ENCODE results near the gene CD200R1. TPM values are rescaled to one million over a fixed set of nuclear protein-coding genes. Genes with fewer than 3 reads are reported as not detected.

Gene CD200R1
- total RNA-seq, 1 experiment from 2014 or later, result not detected

- no peak for TF ChIP-seq SIN3A (IDR thresholded peaks at IDR 0.05; ENCODE audit: low read depth)
- H3K79me2 ChIP-seq (ENCODE audit: insufficient read depth, low read length), result peaks cover 34% of the 10 kb centered on the region
- H3K4me3 ChIP-seq (replicated peaks in 1 of 2; ENCODE audit: low read depth in 1 of 2, low read length in 2 of 2), result no peak overlapping the region
- no peak overlapping the region for H3K9ac ChIP-seq (ENCODE audit: low read length)
- no peak overlapping the region for H3K27ac ChIP-seq (ENCODE audit: low read depth, low read length)
- H3K36me3 ChIP-seq (ENCODE audit: control insufficient read depth in 1 of 2, insufficient read depth in 2 of 2, low read length in 2 of 2), result peaks cover 37 to 55% of the 10 kb centered on the region in 2 experiments
- ATAC-seq (no peak), DNase-seq (ENCODE audit: low read depth, low spot score) (no peak)
- H3K4me2 ChIP-seq (ENCODE audit: low read length), result no peak overlapping the region
- no TSS peak for BruUV-seq (replicated peaks)
- no peaks in the 10 kb centered on the region for H3K4me1 ChIP-seq (ENCODE audit: control insufficient read depth in 1 of 2, insufficient read depth in 2 of 2, low read length in 2 of 2)
- ChIA-PET POLR2A (no interaction called here), RAD21 (ENCODE audit: low non-redundant PET in 1 of 2, low total read pairs in 2 of 2, uncharacterized antibody in 2 of 2, unreplicated experiment in 2 of 2) (no interaction called here), CTCF (interaction anchor here (0.9 kb wide), 1 partner anchor 13 kb away, joined by 3 read pairs; a partner anchor contains a TSS)
- no peaks in the 10 kb centered on the region for H4K20me1 ChIP-seq (ENCODE audit: insufficient read depth)
- H3K9me3 ChIP-seq (ENCODE audit: control insufficient read depth in 1 of 2, insufficient read depth in 1 of 2, low read depth in 1 of 2, low read length in 2 of 2), result no peaks in the 10 kb centered on the region
- no peak overlapping the region for H2AFZ ChIP-seq (ENCODE audit: low read depth, low read length, poor library complexity, severe bottlenecking)
- H3K27me3 ChIP-seq (ENCODE audit: insufficient read depth, low read length), result no peaks in the 10 kb centered on the region
- H3K9me2 ChIP-seq (ENCODE audit: insufficient read depth), result no peaks in the 10 kb centered on the region
- intact Hi-C loops (cut with micrococcal nuclease), result no loop called here
Observed at GRCh38 chr3:113006359-113007056, 31.6 kb upstream of the CD200R1 start.

DNA sequence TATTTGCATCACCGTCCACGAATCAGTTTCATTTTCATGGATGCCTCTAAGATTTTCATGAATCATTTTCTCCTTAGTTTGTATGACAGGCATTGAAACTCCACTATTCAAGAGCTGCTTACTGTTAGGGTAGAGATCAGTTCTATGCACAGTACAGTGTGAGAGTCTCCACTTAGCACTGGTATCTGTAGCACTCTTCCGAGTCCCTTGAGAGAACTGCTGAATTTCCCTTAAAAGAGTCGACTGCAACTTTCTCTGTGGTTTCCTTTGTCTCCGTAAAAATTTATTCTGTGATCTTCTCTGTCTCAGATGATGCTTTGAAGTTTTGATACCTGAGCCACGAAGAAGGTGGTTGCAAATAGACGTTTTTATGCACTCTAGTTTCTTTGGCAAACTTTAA lies 30.7 kb upstream of the CD200R1 start:
- ChIA-PET RAD21 (ENCODE audit: low non-redundant PET in 1 of 2, low total read pairs in 2 of 2, uncharacterized antibody in 2 of 2, unreplicated experiment in 2 of 2) (no interaction called here), CTCF (no interaction called here), POLR2A (no interaction called here)
- Histone ChIP-seq H3K9ac (ENCODE audit: low read length) (no peak overlapping the region), H3K79me2 (ENCODE audit: insufficient read depth, low read length) (peaks cover 25% of the 10 kb centered on the region), H3K9me3 (ENCODE audit: control insufficient read depth in 1 of 2, insufficient read depth in 1 of 2, low read depth in 1 of 2, low read length in 2 of 2) (no peaks in the 10 kb centered on the region), H3K4me1 (ENCODE audit: control insufficient read depth in 1 of 2, insufficient read depth in 2 of 2, low read length in 2 of 2) (no peaks in the 10 kb centered on the region), H3K27me3 (ENCODE audit: insufficient read depth, low read length) (no peaks in the 10 kb centered on the region), H3K4me2 (ENCODE audit: low read length) (no peak overlapping the region), H3K4me3 (replicated peaks in 1 of 2; ENCODE audit: low read depth in 1 of 2, low read length in 2 of 2) (no peak overlapping the region), H3K9me2 (ENCODE audit: insufficient read depth) (no peaks in the 10 kb centered on the region), H3K36me3 (ENCODE audit: control insufficient read depth in 1 of 2, insufficient read depth in 2 of 2, low read length in 2 of 2) (peaks cover 37 to 49% of the 10 kb centered on the region in 2 experiments), H4K20me1 (ENCODE audit: insufficient read depth) (no peaks in the 10 kb centered on the region), H3K27ac (ENCODE audit: low read depth, low read length) (no peak overlapping the region), H2AFZ (ENCODE audit: low read depth, low read length, poor library complexity, severe bottlenecking) (no peak overlapping the region)
- BruUV-seq (replicated peaks), result no TSS peak
- intact Hi-C loops (cut with micrococcal nuclease), result no loop called here
- TF ChIP-seq, protein P1, sequence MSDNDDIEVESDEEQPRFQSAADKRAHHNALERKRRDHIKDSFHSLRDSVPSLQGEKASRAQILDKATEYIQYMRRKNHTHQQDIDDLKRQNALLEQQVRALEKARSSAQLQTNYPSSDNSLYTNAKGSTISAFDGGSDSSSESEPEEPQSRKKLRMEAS (IDR thresholded peaks at IDR 0.05), result no peak
- TF ChIP-seq ZBTB33 (IDR thresholded peaks at IDR 0.05; ENCODE audit: extremely low read depth, insufficient replicate concordance, low read length) (no peak), SRF (IDR thresholded peaks at IDR 0.05; ENCODE audit: low read depth) (no peak), EZH2 (IDR thresholded peaks at IDR 0.05) (no peak), ZNF274 (IDR thresholded peaks at IDR 0.05; ENCODE audit: low read depth, low read length) (no peak), EZH2phosphoT487 (IDR thresholded peaks at IDR 0.05; ENCODE audit: borderline replicate concordance) (no peak), RAD21 (IDR thresholded peaks at IDR 0.05; ENCODE audit: low read depth) (no peak), CEBPB (IDR thresholded peaks at IDR 0.05; ENCODE audit: low read depth) (no peak), POLR2A (IDR thresholded peaks at IDR 0.05; ENCODE audit: borderline replicate concordance, extremely low read depth, insufficient read depth, insufficient read length) (no peak), TCF7L2 (IDR thresholded peaks at IDR 0.05; ENCODE audit: borderline replicate concordance, extremely low read depth, insufficient read depth, insufficient read length) (no peak), SIN3A (IDR thresholded peaks at IDR 0.05; ENCODE audit: low read depth) (no peak), ZFX (IDR thresholded peaks at IDR 0.05) (no peak), POLR2AphosphoS5 (IDR thresholded peaks at IDR 0.05; ENCODE audit: low read depth, low read length) (no peak), SP1 (IDR thresholded peaks at IDR 0.05; ENCODE audit: low read depth) (no peak)
- DNase-seq (ENCODE audit: low read depth, low spot score), result no peak
- ATAC-seq, result no peak

Measured in HCT116 (cell line).